Sigmoid colon (tissue), 4 donors: ENCODE data around the gene DISP2.

Experiments
- EP300 ChIP-seq, 4 donors: sonication (generic); formaldehyde crosslinking; IDR thresholded peaks; one replicate each; pipeline ENCODE4 v1.6.1; 2017; ENCODE audit warnings: antibody characterized with exemption in 4 of 4
- POLR2A ChIP-seq, 2 donors: fragments of 450-650 bp; IDR thresholded peaks; one replicate each; pipeline ENCODE4 v1.6.1; 2016; ENCODE audit warnings: antibody characterized with exemption in 2 of 2, mild to moderate bottlenecking in 2 of 2, moderate library complexity in 2 of 2

- TF ChIP-seq POLR2A (IDR thresholded peaks at IDR 0.05): no peak
- TF ChIP-seq EP300 (IDR thresholded peaks at IDR 0.05): no peak
Measured at GRCh38 chr15:40425681-40426080, 67.7 kb downstream of the DISP2 start.
